ENCODE results near the gene NOL6. TPM values are rescaled to one million over a fixed set of nuclear protein-coding genes. Genes with fewer than 3 reads are reported as not detected.
A peak's percentile ranks its signal among the peaks of the same experiment; 100 is the strongest.

NOL6 gene
- total and polyA plus RNA-seq, 2 of the 8 experiments (the other 6 are each of a cell fraction or from before 2014, with no cell fraction given): 44.0 to 55.0 TPM

- H3K4me1 ChIP-seq (replicated peaks in 1 of 4; ENCODE audit: control insufficient read depth in 3 of 4, insufficient read depth in 4 of 4, low read length in 3 of 4): peaks cover 0 to 14% (median 7%) of the 10 kb centered on the region in 4 experiments; a peak in 3 of 7 replicates
- no peaks in the 10 kb centered on the region for H3K79me1 ChIP-seq (ENCODE audit: low read depth, low read length)
- peak overlapping the region; percentile 24; the same call in 1 of the 2 replicates for H2AK5ac ChIP-seq (ENCODE audit: low read depth, low read length)
- H4K8ac ChIP-seq (ENCODE audit: extremely low read depth, insufficient read depth, low read length): no peak overlapping the region
- CTCF ChIA-PET (ENCODE audit: partially characterized antibody): interaction anchor here (0.8 to 9.1 kb wide), 9 partner anchors 9 to 35 kb away, joined by 3 to 63 read pairs (median 8); partner anchors contain the start of genes AQP3 and NOL6
- H3K23ac ChIP-seq (ENCODE audit: insufficient read length): no peak overlapping the region
- no peak overlapping the region for H3K56ac ChIP-seq (replicated peaks; ENCODE audit: insufficient read length, low read depth, low read length)
- H4K5ac ChIP-seq (ENCODE audit: insufficient read length, low read depth, low read length): no peak overlapping the region
- H3K14ac ChIP-seq (ENCODE audit: insufficient read length): no peak overlapping the region
- 69% methylated on average over 7 of the region's 7 CpGs; no CpG with 5 or more reads in 1 of the 2 experiments for WGBS, 2 experiments (ENCODE audit: extremely low coverage in 1 of 2, insufficient coverage in 1 of 2, insufficient read length in 1 of 2, insufficient replicate concordance in 2 of 2, low coverage in 1 of 2, low lambda C conversion rate in 2 of 2, missing lambda C conversion rate in 1 of 2)
- H3K18ac ChIP-seq (ENCODE audit: extremely low read depth, low read length): no peak overlapping the region; the same call in 1 of the 2 replicates
- H3K4ac ChIP-seq (replicated peaks; ENCODE audit: insufficient read length, low read depth, low read length): no peak overlapping the region
- H2BK20ac ChIP-seq (ENCODE audit: low read length): peak overlapping the region; percentile 48; the same call in 1 of the 2 replicates
- H3K23me2 ChIP-seq (ENCODE audit: low read depth, low read length): no peaks in the 10 kb centered on the region
- H3K4me3 ChIP-seq (ENCODE audit: extremely low read depth in 1 of 4, insufficient read depth in 2 of 4, low read depth in 3 of 4, low read length in 4 of 4): no peak overlapping the region
- H3K79me2 ChIP-seq (ENCODE audit: control insufficient read depth in 1 of 2, insufficient read depth in 2 of 2, low read length in 2 of 2): no peaks in the 10 kb centered on the region
- no peaks in the 10 kb centered on the region for H4K20me1 ChIP-seq (replicated peaks in 1 of 2; ENCODE audit: control insufficient read depth in 1 of 2, insufficient read depth in 2 of 2, low read length in 2 of 2)
- no peaks in the 10 kb centered on the region for H3K36me3 ChIP-seq (ENCODE audit: control insufficient read depth in 2 of 4, insufficient read depth in 4 of 4, low read length in 3 of 4)
- no peak overlapping the region for H3K4me2 ChIP-seq (ENCODE audit: insufficient read depth in 1 of 2, low read depth in 2 of 2, low read length in 2 of 2)
- H2BK120ac ChIP-seq (replicated peaks; ENCODE audit: low read depth, low read length): no peak overlapping the region
- H2BK12ac ChIP-seq (ENCODE audit: low read depth, low read length): 0 out of 2 replicates have a peak overlapping the region, but pooled peaks have one; percentile 60
- no peak overlapping the region for H2BK5ac ChIP-seq (ENCODE audit: low read depth, low read length)
- TF ChIP-seq PHF8 (conservative IDR thresholded peaks at IDR 0.05; ENCODE audit: low read depth, low read length) (no peak), ATF3 (IDR thresholded peaks at IDR 0.05; ENCODE audit: insufficient read depth, low read depth, low read length) (no peak), BACH1 (IDR thresholded peaks at IDR 0.05; ENCODE audit: low read length) (no peak), KDM5A (IDR thresholded peaks at IDR 0.05; ENCODE audit: low read length) (no peak), SAP30 (IDR thresholded peaks at IDR 0.05; ENCODE audit: insufficient read depth, insufficient replicate concordance, low read length) (no peak), CTBP2 (IDR thresholded peaks at IDR 0.05; ENCODE audit: borderline replicate concordance, insufficient read depth, insufficient read length, low read length) (no peak), SP2 (IDR thresholded peaks at IDR 0.05; ENCODE audit: low read length) (no peak), SP4 (IDR thresholded peaks at IDR 0.05; ENCODE audit: low read length) (no peak), GABPA (IDR thresholded peaks at IDR 0.05; ENCODE audit: borderline replicate concordance, insufficient read depth, low read length) (no peak), EP300 (IDR thresholded peaks at IDR 0.05; ENCODE audit: borderline replicate concordance in 1 of 2, low read depth in 2 of 2, low read length in 2 of 2) (no peak)
- H3K27me3 ChIP-seq (replicated peaks in 1 of 4; ENCODE audit: control insufficient read depth in 3 of 4, extremely low read depth in 1 of 4, insufficient read depth in 3 of 4, low read length in 3 of 4): no peaks in the 10 kb centered on the region; a peak in 1 of 7 replicates
- no peak overlapping the region for H4K91ac ChIP-seq (replicated peaks; ENCODE audit: insufficient read length, low read length)
- H3K9me3 ChIP-seq (ENCODE audit: insufficient read depth in 2 of 2, low read depth in 1 of 2, low read length in 1 of 2): no peaks in the 10 kb centered on the region
- DNase-seq (ENCODE audit: low read depth in 1 of 2, low spot score in 2 of 2): no peak
- H3K9ac ChIP-seq (replicated peaks in 1 of 4; ENCODE audit: extremely low read depth in 1 of 4, low read depth in 3 of 4, low read length in 3 of 4): no peak overlapping the region
- no peak overlapping the region for H2AFZ ChIP-seq (ENCODE audit: low read length)
- no peak overlapping the region for H3K27ac ChIP-seq (ENCODE audit: low read depth, low read length)
- POLR2A ChIA-PET (ENCODE audit: partially characterized antibody): interaction anchor here (1.5 kb wide), 1 partner anchor 10 kb away, joined by 3 read pairs; no protein-coding TSS in a partner anchor
- H2BK15ac ChIP-seq (ENCODE audit: low read length): 0 out of 2 replicates have a peak overlapping the region, but pooled peaks have one; percentile 72
- FAIRE-seq: no peak
Measured at GRCh38 chr9:33438926-33439680, 34.6 kb downstream of the NOL6 start.
